Endothelial cell of umbilical vein (primary cell): ENCODE data around the gene GALNT1. TPM values are rescaled to one million over a fixed set of nuclear protein-coding genes. Genes with fewer than 3 reads are reported as not detected.

ENCODE experiments used
- BruUV-seq: library from RNA; stranded (reverse); fragments of 400-500 nt; replicated peaks from 2 replicates; lab custom pipeline; 2021; lab: Mats Ljungman, UMichigan
- CTCF ChIA-PET: fragments of 300-600, 350-600 bp; sonication (Branson Sonifier 250); formaldehyde crosslinking; loops from one replicate; lab custom pipeline; 2021; ENCODE audit warnings: antibody characterized with exemption, inconsistent platforms; lab: Charles Lee
- POLR2A ChIA-PET: fragments of 300-600, 350-600 bp; sonication (Branson Sonifier 250); formaldehyde crosslinking; loops from one replicate; lab custom pipeline; 2021; ENCODE audit warnings: antibody characterized with exemption, inconsistent platforms; lab: Charles Lee
- DNase-seq: peaks from one replicate; pipeline ENCODE4 v3.0.0-alpha.2; 2011; ENCODE audit warnings: low read depth, low spot score
- FAIRE-seq: peaks from 2 replicates; lab custom pipeline; 2011; peaks lifted over from hg19 to GRCh38; lab: Jason Lieb, UNC
- H2AFZ ChIP-seq: 2 replicates; pipeline ENCODE4 v1.6.0; 2012; ENCODE audit warnings: low read depth, low read length, control low read depth, inconsistent platforms
- H3K27ac ChIP-seq: 2 replicates; pipeline ENCODE4 v1.5.1; 2011; ENCODE audit warnings: low read depth, mild to moderate bottlenecking, control low read depth, low read length, moderate library complexity; ENCODE audit not compliant: insufficient read depth
- H3K27me3 ChIP-seq, 2 experiments: 2 replicates each; pipeline versions ENCODE4 v1.6.0 to v1.6.1; 2011; ENCODE audit warnings: low read length in 2 of 2, mixed read lengths in 1 of 2; ENCODE audit not compliant: control insufficient read depth in 2 of 2, insufficient read depth in 2 of 2
- H3K36me3 ChIP-seq, 2 experiments: 2 replicates in 1 of 2; 3 replicates in 1 of 2; pipeline ENCODE4 v1.5.1; 2011; ENCODE audit warnings: low read length in 2 of 2, mild to moderate bottlenecking in 1 of 2, moderate library complexity in 1 of 2; ENCODE audit not compliant: control insufficient read depth in 2 of 2, insufficient read depth in 2 of 2; ENCODE audit errors: extremely low read depth in 1 of 2
- H3K4me1 ChIP-seq: 3 replicates; pipeline ENCODE4 v1.5.1; 2011; ENCODE audit warnings: mild to moderate bottlenecking, low read length; ENCODE audit not compliant: control insufficient read depth, insufficient read depth; ENCODE audit errors: extremely low read depth
- H3K4me2 ChIP-seq: 2 replicates; pipeline ENCODE4 v1.6.1; 2011; ENCODE audit warnings: low read length, control low read depth, mixed read lengths; ENCODE audit not compliant: insufficient read depth
- H3K4me3 ChIP-seq, 3 experiments: fragments of 200-600 bp in 1 of 3; sonication (generic), shearing (Covaris generic) in 1 of 3; replicated peaks in 1 of 3; 2 replicates each; pipeline ENCODE4 v1.5.1; 2011 to 2016; ENCODE audit warnings: control low read depth in 3 of 3, low read length in 3 of 3, mild to moderate bottlenecking in 2 of 3, inconsistent platforms in 1 of 3, low read depth in 1 of 3, moderate library complexity in 1 of 3; ENCODE audit not compliant: insufficient read depth in 1 of 3
- H3K79me2 ChIP-seq: 2 replicates; pipeline ENCODE4 v1.6.0; 2012; ENCODE audit warnings: low read length, inconsistent platforms; ENCODE audit not compliant: control insufficient read depth, insufficient read depth
- H3K9ac ChIP-seq: replicated peaks from 2 replicates; pipeline ENCODE3; 2011; ENCODE audit warnings: low read length, control low read depth; ENCODE audit not compliant: insufficient read depth; ENCODE audit errors: extremely low read depth
- H3K9me1 ChIP-seq: replicated peaks from 3 replicates; pipeline ENCODE4 v1.6.0; 2011; ENCODE audit warnings: mild to moderate bottlenecking, low read length; ENCODE audit not compliant: control insufficient read depth, insufficient read depth; ENCODE audit errors: extremely low read depth
- H3K9me3 ChIP-seq: replicated peaks from 2 replicates; pipeline ENCODE4 v1.5.1; 2012; ENCODE audit warnings: low read length, inconsistent platforms; ENCODE audit not compliant: control insufficient read depth, insufficient read depth
- H4K20me1 ChIP-seq: replicated peaks from 2 replicates; pipeline ENCODE3; 2011; ENCODE audit warnings: mild to moderate bottlenecking, low read length; ENCODE audit not compliant: control insufficient read depth, insufficient read depth; ENCODE audit errors: extremely low read depth
- EZH2 ChIP-seq: IDR thresholded peaks from 2 replicates; pipeline ENCODE4 v1.6.1; 2012; ENCODE audit warnings: borderline replicate concordance, low read depth, mild to moderate bottlenecking, moderate library complexity, low read length, inconsistent platforms; ENCODE audit not compliant: severe bottlenecking
- FOS ChIP-seq: IDR thresholded peaks from 2 replicates; pipeline ENCODE4 v1.6.1; 2011; ENCODE audit warnings: mild to moderate bottlenecking, low read length, moderate library complexity, borderline replicate concordance; ENCODE audit not compliant: insufficient read depth
- GATA2 ChIP-seq: IDR thresholded peaks from 2 replicates; pipeline ENCODE4 v1.7.0; 2011; ENCODE audit warnings: low read depth, mild to moderate bottlenecking, moderate library complexity, mixed read lengths, low read length; ENCODE audit not compliant: insufficient read length, insufficient read depth
- JUN ChIP-seq: IDR thresholded peaks from 2 replicates; pipeline ENCODE4 v1.6.1; 2011; ENCODE audit warnings: borderline replicate concordance, low read depth; ENCODE audit not compliant: insufficient read length, insufficient read depth
- POLR2A ChIP-seq: IDR thresholded peaks from 2 replicates; pipeline ENCODE4 v1.6.1; 2012; ENCODE audit warnings: low read depth, mild to moderate bottlenecking, control low read depth, low read length
- POLR2AphosphoS5 ChIP-seq: IDR thresholded peaks from 2 replicates; pipeline ENCODE4 v1.6.1; 2012; ENCODE audit warnings: low read depth, mild to moderate bottlenecking, control low read depth, low read length, moderate library complexity; ENCODE audit not compliant: insufficient read depth
- dilution Hi-C: fragments of 300-500 bp; cut with MboI; formaldehyde crosslinking; loops from one replicate; pipeline ENCODE4 v1.15.0; 2019; ENCODE audit warnings: low sequenced_read_pairs; ENCODE audit not compliant: extremely low pct_ligation_motif_present
- intact Hi-C: fragments of 100-400 bp; cut with micrococcal nuclease; formaldehyde crosslinking; loops from one replicate; pipeline ENCODE4 v1.10.0; 2022
- polyA plus RNA-seq, 4 experiments: library from polyadenylated mRNA; depleted of rRNA in 3 of 4; stranded (reverse) in 3 of 4; unstranded in 1 of 4; fragments of >200 nt; gene quantifications; 2 replicates each; pipeline versions ENCODE4 v1.2.1 to v1.2.3, GENCODE V29; 2011 to 2012; ENCODE audit warnings: missing spikeins in 1 of 4
- total RNA-seq: library from RNA; stranded (reverse); gene quantifications from 2 replicates; pipeline ENCODE4 v1.2.3, GENCODE V29; 2021
- TF ChIP-seq, protein P1 (sequence below), 2 donors: IDR thresholded peaks; 1 replicate in 1 of 2; 2 replicates in 1 of 2; pipeline ENCODE4 v1.5.1; 2011; ENCODE audit warnings: low read length in 2 of 2, mild to moderate bottlenecking in 2 of 2, moderate library complexity in 2 of 2, control low read depth in 1 of 2, inconsistent platforms in 1 of 2, low read depth in 1 of 2; ENCODE audit not compliant: insufficient read depth in 1 of 2; ENCODE audit errors: extremely low read depth in 1 of 2
- TF ChIP-seq, protein P2 (sequence below): IDR thresholded peaks from 2 replicates; pipeline ENCODE4 v1.6.1; 2011; ENCODE audit not compliant: insufficient read depth, insufficient read length

GALNT1 gene
- total and polyA plus RNA-seq, 2 donors (not counting 3 experiments of a cell fraction or from before 2014, with no cell fraction given): 89.9 to 360 TPM

- Histone ChIP-seq H3K79me2 (peaks cover 22% of the 10 kb centered on the region), H3K4me1 (peaks cover 6% of the 10 kb centered on the region), H3K27me3 (no peaks in the 10 kb centered on the region), H3K4me3 (no peak overlapping the region), H3K27ac (no peak overlapping the region), H4K20me1 (peaks cover 2% of the 10 kb centered on the region), H3K9ac (no peak overlapping the region), H3K36me3 (no peaks in the 10 kb centered on the region), H3K9me3 (no peaks in the 10 kb centered on the region), H3K4me2 (no peak overlapping the region), H3K9me1 (no peaks in the 10 kb centered on the region), H2AFZ (no peak overlapping the region)
- intact Hi-C loops: no loop called here
- FAIRE-seq (no peak), DNase-seq (no peak)
- BruUV-seq: no TSS peak
- TF ChIP-seq, protein P1, sequence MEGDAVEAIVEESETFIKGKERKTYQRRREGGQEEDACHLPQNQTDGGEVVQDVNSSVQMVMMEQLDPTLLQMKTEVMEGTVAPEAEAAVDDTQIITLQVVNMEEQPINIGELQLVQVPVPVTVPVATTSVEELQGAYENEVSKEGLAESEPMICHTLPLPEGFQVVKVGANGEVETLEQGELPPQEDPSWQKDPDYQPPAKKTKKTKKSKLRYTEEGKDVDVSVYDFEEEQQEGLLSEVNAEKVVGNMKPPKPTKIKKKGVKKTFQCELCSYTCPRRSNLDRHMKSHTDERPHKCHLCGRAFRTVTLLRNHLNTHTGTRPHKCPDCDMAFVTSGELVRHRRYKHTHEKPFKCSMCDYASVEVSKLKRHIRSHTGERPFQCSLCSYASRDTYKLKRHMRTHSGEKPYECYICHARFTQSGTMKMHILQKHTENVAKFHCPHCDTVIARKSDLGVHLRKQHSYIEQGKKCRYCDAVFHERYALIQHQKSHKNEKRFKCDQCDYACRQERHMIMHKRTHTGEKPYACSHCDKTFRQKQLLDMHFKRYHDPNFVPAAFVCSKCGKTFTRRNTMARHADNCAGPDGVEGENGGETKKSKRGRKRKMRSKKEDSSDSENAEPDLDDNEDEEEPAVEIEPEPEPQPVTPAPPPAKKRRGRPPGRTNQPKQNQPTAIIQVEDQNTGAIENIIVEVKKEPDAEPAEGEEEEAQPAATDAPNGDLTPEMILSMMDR (IDR thresholded peaks at IDR 0.05; ENCODE audit: extremely low read depth in 1 of 2, insufficient read depth in 1 of 2, low read depth in 1 of 2, low read length in 2 of 2): no peak
- CTCF ChIA-PET: no interaction called here
- POLR2A ChIA-PET: no interaction called here
- dilution Hi-C loops: no loop called here
These were observed 3.1 kb upstream of the GALNT1 start for GRCh38 chr18:35578481-35578880.

- no peak overlapping the region for H3K27ac ChIP-seq
- no peaks in the 10 kb centered on the region for H3K9me3 ChIP-seq
- no peak overlapping the region for H3K4me3 ChIP-seq
- dilution Hi-C loops: no loop called here
- H3K79me2 ChIP-seq: peaks cover 27% of the 10 kb centered on the region
- TF ChIP-seq FOS (no peak), POLR2A (no peak), JUN (no peak), POLR2AphosphoS5 (no peak), GATA2 (no peak), EZH2 (no peak)
- TF ChIP-seq, protein P1 (IDR thresholded peaks at IDR 0.05; ENCODE audit: extremely low read depth in 1 of 2, insufficient read depth in 1 of 2, low read depth in 1 of 2, low read length in 2 of 2): no peak
- TF ChIP-seq, protein P2, sequence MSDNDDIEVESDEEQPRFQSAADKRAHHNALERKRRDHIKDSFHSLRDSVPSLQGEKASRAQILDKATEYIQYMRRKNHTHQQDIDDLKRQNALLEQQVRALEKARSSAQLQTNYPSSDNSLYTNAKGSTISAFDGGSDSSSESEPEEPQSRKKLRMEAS: no peak
- CTCF ChIA-PET: no interaction called here
- H2AFZ ChIP-seq: no peak overlapping the region
- POLR2A ChIA-PET: no interaction called here
- no TSS peak for BruUV-seq
- H4K20me1 ChIP-seq: peaks cover 4% of the 10 kb centered on the region
- H3K9ac ChIP-seq: no peak overlapping the region
- H3K9me1 ChIP-seq: no peaks in the 10 kb centered on the region
- no peak overlapping the region for H3K4me2 ChIP-seq
- peaks cover 9% of the 10 kb centered on the region for H3K4me1 ChIP-seq
- DNase-seq (no peak), FAIRE-seq (no peak)
- H3K27me3 ChIP-seq: no peaks in the 10 kb centered on the region
- intact Hi-C loops: no loop called here
- no peaks in the 10 kb centered on the region for H3K36me3 ChIP-seq
These were observed 2.6 kb upstream of the GALNT1 start for GRCh38 chr18:35578936-35579335.
